Kidney epithelial cell (primary cell): ENCODE data around the gene UTF1. TPM values are rescaled to one million over a fixed set of nuclear protein-coding genes. Genes with fewer than 3 reads are reported as not detected.

Experiments used
- DNase-seq: peaks from one replicate; pipeline ENCODE4 v3.0.0-alpha.2; 2010; ENCODE audit warnings: low read depth
- H3K27me3 ChIP-seq: 2 replicates; pipeline ENCODE4 v1.6.0; 2011; ENCODE audit warnings: low read length; ENCODE audit not compliant: control insufficient read depth, insufficient read depth
- H3K36me3 ChIP-seq: 2 replicates; pipeline ENCODE4 v1.5.1; 2011; ENCODE audit warnings: low read length; ENCODE audit not compliant: control insufficient read depth, insufficient read depth
- H3K4me3 ChIP-seq: 2 replicates; pipeline ENCODE4 v1.5.1; 2011; ENCODE audit warnings: low read depth, mild to moderate bottlenecking, control low read depth, low read length
- CTCF ChIP-seq: IDR thresholded peaks from 2 replicates; pipeline ENCODE4 v1.5.1; 2011; ENCODE audit warnings: mild to moderate bottlenecking, moderate library complexity, low read length, control low read depth, inconsistent platforms; ENCODE audit not compliant: insufficient read depth, poor library complexity, severe bottlenecking
- total RNA-seq: library from RNA; depleted of rRNA; stranded (reverse); fragments of >200 nt; gene quantifications from 2 replicates; pipeline ENCODE4 v1.2.3, GENCODE V29; 2015

Gene UTF1
- total RNA-seq, 1 donor from 2014 or later, result not detected

- Histone ChIP-seq H3K27me3 (no peaks in the 10 kb centered on the region), H3K4me3 (no peak overlapping the region), H3K36me3 (no peaks in the 10 kb centered on the region)
- TF ChIP-seq CTCF, result no peak
- no peak for DNase-seq
Measured at GRCh38 chr10:133195096-133195495, 34.9 kb upstream of the UTF1 start.

GRCh38 chr10:133195611-133196010, 34.4 kb upstream of the UTF1 start:
- no peaks in the 10 kb centered on the region for H3K36me3 ChIP-seq
- TF ChIP-seq CTCF, result no peak
- no peak for DNase-seq
- no peak overlapping the region for H3K4me3 ChIP-seq
- H3K27me3 ChIP-seq, result no peaks in the 10 kb centered on the region

GRCh38 chr10:133196221-133196915, 33.6 kb upstream of the UTF1 start:
- no peaks in the 10 kb centered on the region for H3K27me3 ChIP-seq

GRCh38 chr10:133196936-133197758, 32.9 kb upstream of the UTF1 start:
- TF ChIP-seq CTCF, result no peak
- no peaks in the 10 kb centered on the region for H3K27me3 ChIP-seq
- H3K36me3 ChIP-seq, result no peaks in the 10 kb centered on the region
- DNase-seq, result no peak
- no peak overlapping the region for H3K4me3 ChIP-seq

More at GRCh38 chr10:133196221-133196915, 33.6 kb upstream of the UTF1 start:
- no peak for DNase-seq
- H3K36me3 ChIP-seq, result no peaks in the 10 kb centered on the region
- no peak overlapping the region for H3K4me3 ChIP-seq
- no peak for TF ChIP-seq CTCF

GRCh38 chr10:133197786-133198185, 32.2 kb upstream of the UTF1 start:
- Histone ChIP-seq H3K36me3 (no peaks in the 10 kb centered on the region), H3K4me3 (no peak overlapping the region), H3K27me3 (no peaks in the 10 kb centered on the region)
- DNase-seq, result no peak
- no peak for TF ChIP-seq CTCF
